ENCODE measurements around the gene COLEC11.

Gene COLEC11

GRCh38 chr2:3641181-3641580, 46.3 kb downstream of the COLEC11 start:
- no peaks in the 10 kb centered on the region for H3K79me2 ChIP-seq (ENCODE audit: insufficient read depth, low read length)
- no peak overlapping the region for H2AFZ ChIP-seq (ENCODE audit: low read depth, low read length)
- H3K36me3 ChIP-seq (ENCODE audit: insufficient read depth, low read length) = no peaks in the 10 kb centered on the region
- no peak overlapping the region for H3K9ac ChIP-seq (ENCODE audit: low read depth, low read length)
- H3K4me1 ChIP-seq (ENCODE audit: insufficient read depth, low read length) = no peaks in the 10 kb centered on the region
- no peaks in the 10 kb centered on the region for H3K9me3 ChIP-seq (ENCODE audit: insufficient read depth, low read length, severe bottlenecking)
- H3K4me2 ChIP-seq (ENCODE audit: insufficient read depth, low read length) = no peak overlapping the region
- ATAC-seq (ENCODE audit: insufficient read depth, low read depth) = no peak
- no peaks in the 10 kb centered on the region; the same call in 1 of the 2 replicates for H4K20me1 ChIP-seq (ENCODE audit: insufficient read depth, low read length)
- DNase-seq = no peak
- H3K4me3 ChIP-seq (ENCODE audit: low read depth in 1 of 2, low read length in 2 of 2) = no peak overlapping the region
- peaks cover 5% of the 10 kb centered on the region for H3K27me3 ChIP-seq (ENCODE audit: insufficient read depth, low read length, poor library complexity)
- TF ChIP-seq CTCF (IDR thresholded peaks at IDR 0.05; ENCODE audit: borderline replicate concordance, extremely low read depth, low read length, poor library complexity, severe bottlenecking) (no peak), EZH2 (IDR thresholded peaks at IDR 0.05; ENCODE audit: borderline replicate concordance, low read depth, low read length, severe bottlenecking) (no peak)
- H3K27ac ChIP-seq (ENCODE audit: low read length) = no peak overlapping the region

GRCh38 chr2:3641841-3642421, 47.0 kb downstream of the COLEC11 start:
- H3K4me1 ChIP-seq (ENCODE audit: insufficient read depth, low read length) = no peaks in the 10 kb centered on the region
- H3K27ac ChIP-seq (ENCODE audit: low read length) = no peak overlapping the region
- H3K27me3 ChIP-seq (ENCODE audit: insufficient read depth, low read length, poor library complexity) = peaks cover 5% of the 10 kb centered on the region
- H4K20me1 ChIP-seq (ENCODE audit: insufficient read depth, low read length) = no peaks in the 10 kb centered on the region
- H3K4me3 ChIP-seq (ENCODE audit: low read depth in 1 of 2, low read length in 2 of 2) = no peak overlapping the region
- no peak overlapping the region for H2AFZ ChIP-seq (ENCODE audit: low read depth, low read length)
- no peak for TF ChIP-seq CTCF (IDR thresholded peaks at IDR 0.05; ENCODE audit: borderline replicate concordance, extremely low read depth, low read length, poor library complexity, severe bottlenecking)
- no peak for TF ChIP-seq EZH2 (IDR thresholded peaks at IDR 0.05; ENCODE audit: borderline replicate concordance, low read depth, low read length, severe bottlenecking)
- H3K4me2 ChIP-seq (ENCODE audit: insufficient read depth, low read length) = no peak overlapping the region
- DNase-seq = no peak
- ATAC-seq (ENCODE audit: insufficient read depth, low read depth) = no peak
- H3K79me2 ChIP-seq (ENCODE audit: insufficient read depth, low read length) = no peaks in the 10 kb centered on the region
- H3K9ac ChIP-seq (ENCODE audit: low read depth, low read length) = no peak overlapping the region
- no peaks in the 10 kb centered on the region for H3K9me3 ChIP-seq (ENCODE audit: insufficient read depth, low read length, severe bottlenecking)
- no peaks in the 10 kb centered on the region for H3K36me3 ChIP-seq (ENCODE audit: insufficient read depth, low read length)

- Histone ChIP-seq H3K27ac (ENCODE audit: low read length) (no peak overlapping the region), H4K20me1 (ENCODE audit: insufficient read depth, low read length) (no peaks in the 10 kb centered on the region), H3K36me3 (ENCODE audit: insufficient read depth, low read length) (no peaks in the 10 kb centered on the region), H2AFZ (ENCODE audit: low read depth, low read length) (no peak overlapping the region), H3K4me2 (ENCODE audit: insufficient read depth, low read length) (no peak overlapping the region), H3K27me3 (ENCODE audit: insufficient read depth, low read length, poor library complexity) (peaks cover 5% of the 10 kb centered on the region), H3K9ac (ENCODE audit: low read depth, low read length) (no peak overlapping the region), H3K79me2 (ENCODE audit: insufficient read depth, low read length) (no peaks in the 10 kb centered on the region), H3K4me1 (ENCODE audit: insufficient read depth, low read length) (no peaks in the 10 kb centered on the region), H3K9me3 (ENCODE audit: insufficient read depth, low read length, severe bottlenecking) (no peaks in the 10 kb centered on the region), H3K4me3 (ENCODE audit: low read depth in 1 of 2, low read length in 2 of 2) (no peak overlapping the region)
- no peak for ATAC-seq (ENCODE audit: insufficient read depth, low read depth)
- no peak for TF ChIP-seq CTCF (IDR thresholded peaks at IDR 0.05; ENCODE audit: borderline replicate concordance, extremely low read depth, low read length, poor library complexity, severe bottlenecking)
- no peak for TF ChIP-seq EZH2 (IDR thresholded peaks at IDR 0.05; ENCODE audit: borderline replicate concordance, low read depth, low read length, severe bottlenecking)
- no peak for DNase-seq
Observed at GRCh38 chr2:3642521-3643215, 47.8 kb downstream of the COLEC11 start.

Measured in DND-41 (cell line).